NT2/D1 (cell line): ENCODE results near the gene C2CD4B.

Source experiments
- SUZ12 ChIP-seq: IDR thresholded peaks from 2 replicates; pipeline ENCODE4 v1.6.1; 2011; ENCODE audit not compliant: insufficient read length, insufficient read depth; ENCODE audit errors: extremely low read depth
- YY1 ChIP-seq: IDR thresholded peaks from 2 replicates; pipeline ENCODE4 v1.6.1; 2011; ENCODE audit not compliant: insufficient read length, insufficient read depth
- ZNF274 ChIP-seq: IDR thresholded peaks from 2 replicates; pipeline ENCODE4 v1.6.1; 2011; ENCODE audit warnings: mild to moderate bottlenecking, low read depth, low read length

- TF ChIP-seq SUZ12 (no peak), ZNF274 (no peak), YY1 (no peak)
Observed at GRCh38 chr15:62149729-62150128, 15.4 kb downstream of the C2CD4B start.
